Measurements from ENCODE around the gene CERS6.

GRCh38 chr2:168522446-168522845 lies 66.4 kb downstream of the CERS6 start:
- no peak for TF ChIP-seq CTCF (IDR thresholded peaks at IDR 0.05)
- TF ChIP-seq SIN3A (IDR thresholded peaks at IDR 0.05; ENCODE audit: borderline replicate concordance, insufficient read depth, low read depth, low read length), result no peak
- TF ChIP-seq REST (IDR thresholded peaks at IDR 0.05; ENCODE audit: insufficient read depth in 1 of 2, low read depth in 2 of 2, low read length in 1 of 2), result no peak
- TF ChIP-seq POLR2AphosphoS5 (IDR thresholded peaks at IDR 0.05; ENCODE audit: low read depth, low read length), result no peak
